Mucosa of descending colon (tissue), 3 donors: ENCODE data around the gene TMEM239. TPM values are rescaled to one million over a fixed set of nuclear protein-coding genes. Genes with fewer than 3 reads are reported as not detected.

Experiments used
- ATAC-seq: fragments of 200-7000 bp; cut with Tn5 transposase; one replicate; pipeline ENCODE4 v1.9.1; 2020; ENCODE audit warnings: mild to moderate bottlenecking, moderate library complexity
- DNase-seq, 3 donors: peaks; one replicate each; pipeline ENCODE4 v3.0.0-alpha.2; 2020
- H3K36me3 ChIP-seq: fragments of 200-600 bp; one replicate; pipeline ENCODE4 v1.8.0; 2021; ENCODE audit warnings: low read depth, mild to moderate bottlenecking
- H3K4me1 ChIP-seq: fragments of 200-600 bp; one replicate; pipeline ENCODE4 v1.8.0; 2021; ENCODE audit warnings: low read depth, mild to moderate bottlenecking
- H3K4me3 ChIP-seq: fragments of 200-600 bp; one replicate; pipeline ENCODE4 v1.8.0; 2021; ENCODE audit warnings: mild to moderate bottlenecking
- H3K9me3 ChIP-seq: fragments of 200-600 bp; one replicate; pipeline ENCODE4 v1.8.0; 2021; ENCODE audit warnings: mild to moderate bottlenecking
- CTCF ChIP-seq: fragments of 200-600 bp; IDR thresholded peaks from one replicate; pipeline ENCODE4 v1.8.0; 2022; ENCODE audit warnings: antibody characterized with exemption, mild to moderate bottlenecking
- intact Hi-C, 2 donors: fragments of 100-400 bp; cut with DNase I in 1 of 2; cut with micrococcal nuclease in 1 of 2; formaldehyde crosslinking; loops; one replicate each; pipeline versions ENCODE4 v1.11.0 to v1.11.1; 2022; cut with DNase I, micrococcal nuclease
- total RNA-seq, 3 donors: library from RNA; stranded (reverse); fragmentation: NEBNext Ultra II Directional in 2 of 3; extraction: Animal tissue kit (Norgen Biotek cat#: 25700) in 2 of 3; gene quantifications; one replicate each; pipeline versions ENCODE4 v1.2.1 to v1.2.4, GENCODE V29; 2021 to 2023
- donor health status: DM: no; HTN: no; CAD: no; lungs with moderate emphysema.
- donor health status: DM: no; HTN: no; CAD: no.
- donor health status: DM: no; HTN: yes; CAD: no.

TMEM239 gene
- total RNA-seq, 3 donors from 2014 or later: not detected

GRCh38 chr20:2867081-2867864, 51.1 kb downstream of the TMEM239 start:
- ATAC-seq (peak; percentile 6), DNase-seq (peak in 2 of 3 donors; percentile 34 to 59)
- no peaks in the 10 kb centered on the region for H3K9me3 ChIP-seq

More at GRCh38 chr20:2867081-2867864, 51.1 kb downstream of the TMEM239 start:
- Histone ChIP-seq H3K36me3 (no peaks in the 10 kb centered on the region), H3K4me1 (peaks cover 5% of the 10 kb centered on the region), H3K4me3 (no peak overlapping the region)
- intact Hi-C loops: no loop called here
- TF ChIP-seq CTCF: no peak

Other genes with a start within 250 kb of the TMEM239 start
- 100 to 1,000 TPM in 2 of 3 donors, 10 to 100 TPM in 1; 80.8 to 116 (median 107) TPM for gene NOP56, start 163.7 kb upstream of the TMEM239 start, total RNA-seq
- 100 to 1,000 TPM; 112 to 128 (median 123) TPM for gene IDH3B, start 152.1 kb upstream of the TMEM239 start, total RNA-seq
- gene EBF4, start 123.6 kb upstream of the TMEM239 start, total RNA-seq: 10 to 100 TPM in 1 of 3 donors, 1 to 10 TPM in 2; 3.6 to 53.3 (median 4.5) TPM
- gene CPXM1, start 15.7 kb upstream of the TMEM239 start, total RNA-seq: 1 to 10 TPM in 2 of 3 donors, not detected in 1; 1.7 to 7.1 TPM
- not detected for gene C20orf141, start 1.4 kb upstream of the TMEM239 start, total RNA-seq
- gene PCED1A, start 24.3 kb downstream of the TMEM239 start, total RNA-seq: 10 to 100 TPM; 21.1 to 35.0 (median 29.6) TPM
- gene VPS16, start 24.4 kb downstream of the TMEM239 start, total RNA-seq: 10 to 100 TPM; 36.9 to 52.0 (median 38.5) TPM
- gene PTPRA, start 57.1 kb downstream of the TMEM239 start, total RNA-seq: 10 to 100 TPM; 39.0 to 64.7 (median 59.3) TPM
- 1 to 10 TPM in 1 of 3 donors, not detected in 2; 1.1 TPM for gene GNRH2, start 227.3 kb downstream of the TMEM239 start, total RNA-seq
- 10 to 100 TPM; 29.6 to 47.9 (median 32.9) TPM for gene MRPS26, start 229.7 kb downstream of the TMEM239 start, total RNA-seq